ENCODE measurements around the gene DNAH10. TPM values are rescaled to one million over a fixed set of nuclear protein-coding genes. Genes with fewer than 3 reads are reported as not detected.

The DNAH10 gene
- total and polyA plus RNA-seq, 2 of the 13 experiments (the other 11 are each of a cell fraction or from before 2014, with no cell fraction given), result 0.01 to 0.02 TPM

- in situ Hi-C loops (cut with HindIII; ENCODE audit: extremely low pct_ligation_motif_present, low pct_unique_long_range_greater_than_20kb) (no loop called here), intact Hi-C loops (cut with micrococcal nuclease; ENCODE audit: unreplicated experiment) (no loop called here)
- no peaks in the 10 kb centered on the region for H4K20me1 ChIP-seq (ENCODE audit: insufficient read depth, low read length)
- no peaks in the 10 kb centered on the region for H3K9me3 ChIP-seq (ENCODE audit: low read length)
- H3K4me1 ChIP-seq (ENCODE audit: insufficient read depth, low read length), result no peaks in the 10 kb centered on the region
- H3K36me3 ChIP-seq (replicated peaks in 1 of 2; ENCODE audit: control insufficient read depth in 1 of 2, insufficient read depth in 2 of 2, low read length in 2 of 2), result peaks cover 0 to 5% of the 10 kb centered on the region in 2 experiments; a peak in 1 of 5 replicates
- no peak overlapping the region for H3K4me3 ChIP-seq (replicated peaks in 1 of 3; ENCODE audit: insufficient read depth in 1 of 3, low read depth in 2 of 3, low read length in 3 of 3)
- H3K27me3 ChIP-seq (ENCODE audit: control insufficient read depth in 1 of 2, insufficient read depth in 2 of 2, low read length in 2 of 2), result no peaks in the 10 kb centered on the region; a peak in 1 of 5 replicates
- no TSS peak for BruUV-seq (replicated peaks)
- no peak overlapping the region for H3K4me2 ChIP-seq (ENCODE audit: low read depth, low read length)
- no peak overlapping the region for H3K9ac ChIP-seq (ENCODE audit: insufficient read depth, low read depth, low read length)
- no peak for FAIRE-seq
- no peak overlapping the region for H3K27ac ChIP-seq (ENCODE audit: extremely low read length, insufficient read depth, low read length)
- peak; percentile 23; the same call in 1 of the 2 replicates for TF ChIP-seq RAD21 (CRISPR knock-in tag; IDR thresholded peaks at IDR 0.05)
- TF ChIP-seq, protein P1, sequence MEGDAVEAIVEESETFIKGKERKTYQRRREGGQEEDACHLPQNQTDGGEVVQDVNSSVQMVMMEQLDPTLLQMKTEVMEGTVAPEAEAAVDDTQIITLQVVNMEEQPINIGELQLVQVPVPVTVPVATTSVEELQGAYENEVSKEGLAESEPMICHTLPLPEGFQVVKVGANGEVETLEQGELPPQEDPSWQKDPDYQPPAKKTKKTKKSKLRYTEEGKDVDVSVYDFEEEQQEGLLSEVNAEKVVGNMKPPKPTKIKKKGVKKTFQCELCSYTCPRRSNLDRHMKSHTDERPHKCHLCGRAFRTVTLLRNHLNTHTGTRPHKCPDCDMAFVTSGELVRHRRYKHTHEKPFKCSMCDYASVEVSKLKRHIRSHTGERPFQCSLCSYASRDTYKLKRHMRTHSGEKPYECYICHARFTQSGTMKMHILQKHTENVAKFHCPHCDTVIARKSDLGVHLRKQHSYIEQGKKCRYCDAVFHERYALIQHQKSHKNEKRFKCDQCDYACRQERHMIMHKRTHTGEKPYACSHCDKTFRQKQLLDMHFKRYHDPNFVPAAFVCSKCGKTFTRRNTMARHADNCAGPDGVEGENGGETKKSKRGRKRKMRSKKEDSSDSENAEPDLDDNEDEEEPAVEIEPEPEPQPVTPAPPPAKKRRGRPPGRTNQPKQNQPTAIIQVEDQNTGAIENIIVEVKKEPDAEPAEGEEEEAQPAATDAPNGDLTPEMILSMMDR (CRISPR knock-in tag; IDR thresholded peaks at IDR 0.05), result peak; percentile 63
- peak; percentile 29; the same call in 1 of the 2 replicates for TF ChIP-seq STAG1 (CRISPR knock-in tag; IDR thresholded peaks at IDR 0.05)
- TF ChIP-seq NONO (IDR thresholded peaks at IDR 0.05), result no peak
- no peak for TF ChIP-seq NONO (CRISPR knock-in tag; conservative IDR thresholded peaks at IDR 0.05)
- no peak for DNase-seq (ENCODE audit: low spot score)
- ChIA-PET POLR2A (no interaction called here), CTCF (ENCODE audit: low intra/inter-chr PET ratio, low total read pairs) (interaction anchor here (0.5 kb wide), 1 partner anchor 299 kb away, joined by 3 read pairs; no protein-coding TSS in a partner anchor)
- H2AFZ ChIP-seq (ENCODE audit: low read length), result no peak overlapping the region
- ATAC-seq, result peak; percentile 75
- H3K79me2 ChIP-seq (ENCODE audit: insufficient read depth, low read length), result no peaks in the 10 kb centered on the region
- 87% methylated on average over 16 of the region's 16 CpGs for WGBS (ENCODE audit: low lambda C conversion rate)
Measured at GRCh38 chr12:123938679-123939480, 176.8 kb downstream of the DNAH10 start.
